GM21528 (cell line): ENCODE data around the gene PRKN.
"Not testable (repeated sequence)": the region's sequence is repeated elsewhere in the genome, so short reads cannot be mapped to it uniquely, and the experiment has no call there.

Source experiments
- ATAC-seq: cut with Tn5 transposase; IDR thresholded peaks from one replicate; pipeline ENCODE4 v1.9.1; 2021; ENCODE audit warnings: mild to moderate bottlenecking, moderate library complexity; ENCODE audit not compliant: unreplicated experiment, low FRiP score

Gene PRKN

GRCh38 chr6:161901740-161902426, 825.7 kb downstream of the PRKN start:
- ATAC-seq, result no peak

GRCh38 chr6:161894436-161894835, 833.1 kb downstream of the PRKN start:
- ATAC-seq, result no peak

GRCh38 chr6:161891542-161891941, 836.0 kb downstream of the PRKN start:
- no peak for ATAC-seq

- no peak for ATAC-seq
These were observed 836.7 kb downstream of the PRKN start for GRCh38 chr6:161890832-161891297.

- no peak for ATAC-seq
These were observed 837.3 kb downstream of the PRKN start for GRCh38 chr6:161890133-161890831.

- ATAC-seq, result no peak
These were observed 838.2 kb downstream of the PRKN start for GRCh38 chr6:161889324-161889723.

GRCh38 chr6:161886545-161886944, 841.0 kb downstream of the PRKN start:
- ATAC-seq, result not testable (repeated sequence)

GRCh38 chr6:161884782-161885181, 842.8 kb downstream of the PRKN start:
- no peak for ATAC-seq

- ATAC-seq, result no peak
These were observed 845.3 kb downstream of the PRKN start for GRCh38 chr6:161882196-161882765.

GRCh38 chr6:161880056-161880455, 847.5 kb downstream of the PRKN start:
- ATAC-seq, result no peak

- no peak for ATAC-seq
These were observed 851.3 kb downstream of the PRKN start for GRCh38 chr6:161876231-161876630.

GRCh38 chr6:161870236-161870901, 857.2 kb downstream of the PRKN start:
- ATAC-seq, result no peak

- no peak for ATAC-seq
These were observed 858.1 kb downstream of the PRKN start for GRCh38 chr6:161869491-161869890.

GRCh38 chr6:161866570-161866969, 861.0 kb downstream of the PRKN start:
- no peak for ATAC-seq

- not testable (repeated sequence) for ATAC-seq
These were observed 866.5 kb downstream of the PRKN start for GRCh38 chr6:161861061-161861460.

- no peak for ATAC-seq
These were observed 873.9 kb downstream of the PRKN start for GRCh38 chr6:161853657-161854056.

GRCh38 chr6:161851486-161851885, 876.1 kb downstream of the PRKN start:
- ATAC-seq, result not testable (repeated sequence)

- no peak for ATAC-seq
These were observed 877.0 kb downstream of the PRKN start for GRCh38 chr6:161850562-161850961.

GRCh38 chr6:161847628-161848027, 879.9 kb downstream of the PRKN start:
- no peak for ATAC-seq

- no peak for ATAC-seq
These were observed 882.8 kb downstream of the PRKN start for GRCh38 chr6:161844804-161845203.

- ATAC-seq, result no peak
These were observed 884.5 kb downstream of the PRKN start for GRCh38 chr6:161843066-161843465.
